Measurements from ENCODE around the gene HYI.

GRCh38 chr1:43437031-43437973, 16.4 kb downstream of the HYI start:
- TF ChIP-seq MAX (IDR thresholded peaks at IDR 0.05) = no peak
- no peak for TF ChIP-seq EP300 (IDR thresholded peaks at IDR 0.05; ENCODE audit: borderline replicate concordance)
- TF ChIP-seq TCF12 (IDR thresholded peaks at IDR 0.05; ENCODE audit: low read depth) = no peak
- no peak for TF ChIP-seq YY1 (IDR thresholded peaks at IDR 0.05; ENCODE audit: low read depth)
- TF ChIP-seq USF1 (IDR thresholded peaks at IDR 0.05) = no peak
- no peak for TF ChIP-seq RAD21 (IDR thresholded peaks at IDR 0.05; ENCODE audit: low read depth)
- no peak for TF ChIP-seq CEBPB (IDR thresholded peaks at IDR 0.05)
- TF ChIP-seq REST (IDR thresholded peaks at IDR 0.05; ENCODE audit: low read depth) = no peak
- TF ChIP-seq TAF1 (IDR thresholded peaks at IDR 0.05; ENCODE audit: low read depth) = no peak
- no peak for TF ChIP-seq ZBTB7A (IDR thresholded peaks at IDR 0.05; ENCODE audit: low read depth)
- no peak for TF ChIP-seq TEAD4 (IDR thresholded peaks at IDR 0.05)
- TF ChIP-seq CREB1 (IDR thresholded peaks at IDR 0.05; ENCODE audit: low read depth) = no peak

Measured in Ishikawa (cell line).